ENCODE results near the gene ERFE.

ERFE gene

GRCh38 chr2:238203094-238203972, 44.6 kb downstream of the ERFE start, which contains the start of gene ILKAP:
TSS of gene ILKAP (minus strand) at chr2:238203695. CDS start at chr2:238203553, 142 bp downstream.
- no peak for TF ChIP-seq CTCF (IDR thresholded peaks at IDR 0.05)

- no peak for TF ChIP-seq CTCF (IDR thresholded peaks at IDR 0.05)
Measured at GRCh38 chr2:238203973-238204683, 45.4 kb downstream of the ERFE start.

GRCh38 chr2:238207006-238207405, 48.2 kb downstream of the ERFE start:
- TF ChIP-seq CTCF (IDR thresholded peaks at IDR 0.05), result no peak

GRCh38 chr2:238216651-238217184, 57.9 kb downstream of the ERFE start:
- no peak for TF ChIP-seq CTCF (IDR thresholded peaks at IDR 0.05)

Measured in LNCAP (cell line).